Effector memory CD4-positive, alpha-beta T cell (primary cell): ENCODE results near the gene OR6K6.

Source experiments
- DNase-seq, 3 donors: peaks; one replicate each; pipeline ENCODE4 v3.0.0-alpha.2; 2020
- H3K27ac ChIP-seq: 2 replicates; pipeline ENCODE4 v1.7.0; 2013; ENCODE audit warnings: mild to moderate bottlenecking, low read length, moderate library complexity; ENCODE audit not compliant: insufficient read depth, poor library complexity, severe bottlenecking
- H3K27me3 ChIP-seq: replicated peaks from 2 replicates; pipeline ENCODE4 v1.7.0; 2013; ENCODE audit warnings: mild to moderate bottlenecking, low read length; ENCODE audit not compliant: insufficient read depth, control insufficient read depth, poor library complexity, severe bottlenecking
- H3K36me3 ChIP-seq: 2 replicates; pipeline ENCODE4 v1.7.0; 2013; ENCODE audit warnings: mild to moderate bottlenecking, low read length, moderate library complexity; ENCODE audit not compliant: control insufficient read depth, insufficient read depth
- H3K4me1 ChIP-seq: 2 replicates; pipeline ENCODE4 v1.7.0; 2013; ENCODE audit warnings: low read length, mild to moderate bottlenecking; ENCODE audit not compliant: control insufficient read depth, insufficient read depth, poor library complexity, severe bottlenecking
- H3K4me3 ChIP-seq: 2 replicates; pipeline ENCODE4 v1.7.0; 2013; ENCODE audit warnings: low read length, low read depth, mild to moderate bottlenecking; ENCODE audit not compliant: insufficient read depth, poor library complexity, severe bottlenecking
- H3K9me3 ChIP-seq: 2 replicates; pipeline ENCODE4 v1.7.0; 2013; ENCODE audit warnings: mild to moderate bottlenecking, low read length, moderate library complexity; ENCODE audit not compliant: control insufficient read depth
- total RNA-seq, 3 donors: gene quantifications; one replicate each; lab custom pipeline; 2026; lab: John Stamatoyannopoulos, UW

Gene OR6K6, protein sequence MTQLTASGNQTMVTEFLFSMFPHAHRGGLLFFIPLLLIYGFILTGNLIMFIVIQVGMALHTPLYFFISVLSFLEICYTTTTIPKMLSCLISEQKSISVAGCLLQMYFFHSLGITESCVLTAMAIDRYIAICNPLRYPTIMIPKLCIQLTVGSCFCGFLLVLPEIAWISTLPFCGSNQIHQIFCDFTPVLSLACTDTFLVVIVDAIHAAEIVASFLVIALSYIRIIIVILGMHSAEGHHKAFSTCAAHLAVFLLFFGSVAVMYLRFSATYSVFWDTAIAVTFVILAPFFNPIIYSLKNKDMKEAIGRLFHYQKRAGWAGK
- total RNA-seq = 0 reads per million in 3 donors

DNA sequence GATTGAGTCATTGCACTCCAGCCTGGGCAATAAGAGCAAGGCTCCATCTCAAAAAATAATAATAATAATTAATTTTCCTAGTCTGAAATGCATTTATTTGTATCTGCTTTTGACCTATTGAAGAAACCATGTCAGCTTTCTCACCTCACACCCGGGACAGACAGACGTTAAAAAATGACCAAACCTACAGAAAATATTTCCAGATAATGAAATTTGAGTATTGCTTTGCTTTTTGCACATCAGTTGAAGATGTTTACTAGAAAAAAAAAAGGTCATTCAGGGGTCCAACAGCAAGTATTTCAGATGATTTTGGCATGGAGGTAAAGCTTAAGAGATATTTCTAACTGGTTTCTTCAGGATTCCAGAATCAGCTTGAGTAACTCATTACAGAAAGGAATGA is at the start of gene OR6K6:
Gene OR6K6 (plus strand): TSS at position 301 of the 400 bp plus-strand sequence. CDS start 168 bp downstream, outside the sequence.
- Histone ChIP-seq H3K27ac (no peak within 1 kb of the TSS), H3K27me3 (peaks cover 3% of the 10 kb centered on the region), H3K4me1 (no peaks in the 10 kb centered on the region), H3K9me3 (no peaks in the 10 kb centered on the region), H3K4me3 (no peak within 1 kb of the TSS), H3K36me3 (no peaks in the 10 kb centered on the region)
- DNase-seq = no peak

- H3K36me3 ChIP-seq = no peaks in the 10 kb centered on the region
- H3K4me3 ChIP-seq = no peak overlapping the region
- no peaks in the 10 kb centered on the region for H3K27me3 ChIP-seq
- no peak overlapping the region for H3K27ac ChIP-seq
- DNase-seq = no peak
- H3K4me1 ChIP-seq = no peaks in the 10 kb centered on the region
- no peaks in the 10 kb centered on the region for H3K9me3 ChIP-seq
Observed at GRCh38 chr1:158706096-158706495, 48.4 kb upstream of the OR6K6 start.

GRCh38 chr1:158711098-158711497 is 43.4 kb upstream of the OR6K6 start:
- H3K9me3 ChIP-seq = no peaks in the 10 kb centered on the region
- no peaks in the 10 kb centered on the region for H3K4me1 ChIP-seq
- no peak overlapping the region for H3K4me3 ChIP-seq
- no peaks in the 10 kb centered on the region for H3K36me3 ChIP-seq
- H3K27ac ChIP-seq = no peak overlapping the region
- peaks cover 3% of the 10 kb centered on the region for H3K27me3 ChIP-seq
- no peak for DNase-seq

DNA sequence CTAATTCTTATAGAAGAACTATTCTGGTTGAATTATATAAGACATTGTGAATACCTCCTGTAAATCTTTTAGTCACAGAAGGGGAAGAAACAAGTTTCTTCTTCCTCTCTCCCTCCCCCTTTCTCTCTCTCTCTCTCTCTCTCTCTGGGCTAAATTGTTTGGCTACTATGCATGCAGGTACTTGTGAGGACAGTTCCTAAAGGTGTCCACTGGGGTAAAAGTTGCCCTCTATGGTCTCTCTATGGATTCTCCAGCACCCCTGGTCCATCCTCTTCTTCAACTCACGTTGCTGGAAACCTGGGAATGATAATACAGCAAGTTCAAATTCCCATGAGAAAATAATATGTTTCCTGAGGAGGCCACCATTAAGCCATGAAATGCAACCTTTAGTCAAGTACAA is 39.8 kb upstream of the OR6K6 start:
- no peaks in the 10 kb centered on the region for H3K36me3 ChIP-seq
- no peak overlapping the region for H3K27ac ChIP-seq
- DNase-seq = no peak
- H3K4me3 ChIP-seq = no peak overlapping the region
- no peaks in the 10 kb centered on the region for H3K9me3 ChIP-seq
- peaks cover 3% of the 10 kb centered on the region for H3K27me3 ChIP-seq
- no peaks in the 10 kb centered on the region for H3K4me1 ChIP-seq

GRCh38 chr1:158716335-158716734 is 38.2 kb upstream of the OR6K6 start:
- H3K4me1 ChIP-seq = no peaks in the 10 kb centered on the region
- H3K27ac ChIP-seq = no peak overlapping the region

DNA sequence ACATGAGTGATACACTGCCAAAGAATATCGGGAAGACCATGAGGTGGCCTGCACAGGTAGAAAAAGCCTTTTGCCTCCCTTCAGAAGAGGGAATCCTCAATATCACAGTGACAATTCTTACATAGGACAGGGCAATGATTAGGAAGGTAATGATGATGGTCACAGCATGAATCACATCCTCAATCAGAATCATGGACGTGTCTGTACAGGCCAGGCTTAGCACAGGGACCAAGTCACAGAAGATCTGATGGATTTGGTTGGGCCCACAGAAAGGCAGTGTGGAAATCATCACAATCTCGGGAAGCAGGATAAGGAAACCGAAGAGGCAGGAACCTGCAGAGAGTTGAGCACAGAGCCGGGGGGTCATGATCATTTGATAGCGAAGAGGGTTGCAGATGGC is 37.2 kb upstream of the OR6K6 start:
- Histone ChIP-seq H3K4me1 (no peaks in the 10 kb centered on the region), H3K36me3 (no peaks in the 10 kb centered on the region), H3K4me3 (no peak overlapping the region), H3K27me3 (no peaks in the 10 kb centered on the region), H3K27ac (no peak overlapping the region), H3K9me3 (no peaks in the 10 kb centered on the region)
- DNase-seq = no peak

More at GRCh38 chr1:158716335-158716734, 38.2 kb upstream of the OR6K6 start:
- Histone ChIP-seq H3K36me3 (no peaks in the 10 kb centered on the region), H3K27me3 (peaks cover 2% of the 10 kb centered on the region), H3K9me3 (no peaks in the 10 kb centered on the region), H3K4me3 (no peak overlapping the region)
- DNase-seq = no peak

DNA sequence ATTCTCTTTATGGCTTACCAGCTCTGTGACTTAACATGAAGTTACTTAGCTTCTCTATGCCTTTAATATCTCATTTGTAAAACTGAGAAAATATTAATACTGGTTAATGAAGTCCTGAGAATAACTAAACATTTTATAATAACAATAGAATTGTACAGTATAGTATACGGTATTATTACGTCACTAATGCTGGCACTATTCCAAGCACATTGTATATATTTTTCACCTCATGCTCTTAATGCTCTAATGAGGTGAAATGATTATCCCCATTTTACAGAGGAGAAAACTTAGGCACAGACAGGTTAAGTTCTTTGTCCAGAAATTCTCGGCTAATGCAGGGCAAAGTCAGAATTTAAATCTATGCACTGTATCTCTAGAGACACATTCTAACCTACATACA is 34.9 kb upstream of the OR6K6 start:
- DNase-seq = no peak
- Histone ChIP-seq H3K36me3 (no peaks in the 10 kb centered on the region), H3K27ac (no peak overlapping the region), H3K4me3 (no peak overlapping the region), H3K27me3 (no peaks in the 10 kb centered on the region), H3K9me3 (no peaks in the 10 kb centered on the region), H3K4me1 (no peaks in the 10 kb centered on the region)

- Histone ChIP-seq H3K36me3 (no peaks in the 10 kb centered on the region), H3K4me1 (no peaks in the 10 kb centered on the region), H3K27me3 (no peaks in the 10 kb centered on the region), H3K27ac (no peak within 1 kb of the TSS), H3K9me3 (no peaks in the 10 kb centered on the region), H3K4me3 (no peak within 1 kb of the TSS)
- DNase-seq = no peak
Observed at GRCh38 chr1:158720620-158721019, 33.9 kb upstream of the OR6K6 start, which contains the start of gene OR6K3. TSS of gene OR6K3 (minus strand) at chr1:158720720. CDS start at chr1:158718115, 2,605 bp downstream.

GRCh38 chr1:158724442-158724841 is 30.1 kb upstream of the OR6K6 start:
- Histone ChIP-seq H3K36me3 (no peaks in the 10 kb centered on the region), H3K27me3 (no peaks in the 10 kb centered on the region), H3K27ac (no peak overlapping the region), H3K4me1 (no peaks in the 10 kb centered on the region), H3K9me3 (no peaks in the 10 kb centered on the region), H3K4me3 (no peak overlapping the region)
- DNase-seq = no peak

DNA sequence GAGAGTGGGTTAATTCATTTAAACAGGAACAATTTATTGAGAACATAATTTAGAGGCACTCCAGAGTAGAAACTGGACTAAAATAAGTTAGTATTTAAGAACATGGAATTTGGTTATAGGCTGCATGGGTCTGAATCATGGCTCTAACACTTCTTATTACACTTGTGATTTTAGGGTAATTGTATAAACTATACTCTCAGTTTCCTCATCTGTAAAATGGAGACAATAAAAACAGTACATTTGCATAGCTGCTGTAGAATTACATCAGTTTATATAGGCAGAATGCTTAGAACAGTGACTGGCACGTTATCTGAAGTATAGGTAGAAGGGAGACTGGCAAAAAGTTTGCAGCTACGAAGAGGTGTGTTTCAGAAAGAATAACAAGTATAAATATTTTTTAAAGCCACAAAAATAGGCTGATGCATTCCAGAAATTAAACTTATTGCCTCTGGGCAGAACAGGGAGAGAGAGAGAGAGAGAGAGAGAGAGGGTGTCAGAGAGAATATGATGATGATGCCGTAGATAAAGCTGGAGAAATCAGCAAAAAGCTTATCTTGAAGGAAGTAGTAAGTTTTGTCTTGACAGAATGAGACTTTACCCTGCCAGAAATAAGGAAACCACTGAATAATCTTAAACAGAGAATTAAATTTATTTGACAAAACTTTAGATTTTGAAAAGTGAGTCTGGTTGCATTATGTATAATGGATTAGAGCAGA is 25.9 kb upstream of the OR6K6 start:
- Histone ChIP-seq H3K9me3 (no peaks in the 10 kb centered on the region), H3K36me3 (no peaks in the 10 kb centered on the region), H3K4me1 (no peaks in the 10 kb centered on the region), H3K4me3 (no peak overlapping the region), H3K27me3 (no peaks in the 10 kb centered on the region), H3K27ac (no peak overlapping the region)
- DNase-seq = no peak
